Pulmonary artery endothelial cell (primary cell): ENCODE measurements around the gene PLTP. TPM values are rescaled to one million over a fixed set of nuclear protein-coding genes. Genes with fewer than 3 reads are reported as not detected.
"Not testable (repeated sequence)": the region's sequence is repeated elsewhere in the genome, so short reads cannot be mapped to it uniquely, and the experiment has no call there.

Source experiments
- DNase-seq: peaks from one replicate; pipeline ENCODE4 v3.0.0-alpha.2; 2011; ENCODE audit warnings: low read depth, low spot score
- total RNA-seq: library from RNA; depleted of rRNA; stranded (reverse); fragments of >200 nt; gene quantifications from 2 replicates; pipeline ENCODE4 v1.2.3, GENCODE V29; 2014

The PLTP gene
- total RNA-seq, 1 donor from 2014 or later, result 19.7 TPM

DNA sequence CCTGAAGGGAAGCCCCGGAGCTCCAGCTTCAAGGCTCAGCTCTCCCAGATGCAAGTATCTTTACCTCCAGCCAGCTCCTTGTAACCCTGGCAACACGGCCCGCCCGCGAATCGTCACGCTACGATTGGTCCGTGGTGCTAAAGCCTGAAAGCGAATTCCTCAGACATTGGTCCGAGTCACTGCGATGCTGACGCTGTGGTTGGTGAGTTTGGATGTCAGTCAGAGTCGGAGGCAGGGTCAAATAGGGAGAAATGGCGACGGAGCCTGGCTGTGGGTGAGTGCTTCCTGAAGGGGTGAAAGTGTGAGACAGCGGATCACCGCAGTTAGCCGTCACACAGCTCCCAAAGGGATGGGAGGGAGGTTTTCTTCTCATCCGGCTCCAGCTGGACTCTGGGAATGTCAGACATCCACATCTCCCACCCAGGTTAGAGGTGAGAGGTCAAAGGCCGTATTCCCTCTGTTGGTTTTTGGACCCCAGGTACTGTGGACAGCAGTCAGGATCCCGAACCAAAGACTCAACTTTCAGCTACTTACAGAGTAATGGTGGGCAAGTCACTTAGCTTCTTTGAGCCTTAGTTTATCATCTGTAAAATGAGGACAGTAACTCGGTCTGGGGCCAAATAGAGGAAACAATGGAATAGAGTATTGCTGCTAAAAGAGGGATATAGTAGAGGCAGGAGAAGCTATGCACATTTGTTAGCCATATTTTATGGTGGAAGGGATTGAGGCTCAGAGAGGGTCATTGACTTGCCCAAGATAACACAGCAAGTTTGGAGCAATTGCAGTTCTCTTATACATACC lies 30.8 kb downstream of the PLTP start, which contains the start of gene ZSWIM1:
Gene ZSWIM1 (plus strand): TSS at position 240 of the 801 bp plus-strand sequence. CDS start 1,366 bp downstream, outside the sequence.
- peak; percentile 96 for DNase-seq

DNA sequence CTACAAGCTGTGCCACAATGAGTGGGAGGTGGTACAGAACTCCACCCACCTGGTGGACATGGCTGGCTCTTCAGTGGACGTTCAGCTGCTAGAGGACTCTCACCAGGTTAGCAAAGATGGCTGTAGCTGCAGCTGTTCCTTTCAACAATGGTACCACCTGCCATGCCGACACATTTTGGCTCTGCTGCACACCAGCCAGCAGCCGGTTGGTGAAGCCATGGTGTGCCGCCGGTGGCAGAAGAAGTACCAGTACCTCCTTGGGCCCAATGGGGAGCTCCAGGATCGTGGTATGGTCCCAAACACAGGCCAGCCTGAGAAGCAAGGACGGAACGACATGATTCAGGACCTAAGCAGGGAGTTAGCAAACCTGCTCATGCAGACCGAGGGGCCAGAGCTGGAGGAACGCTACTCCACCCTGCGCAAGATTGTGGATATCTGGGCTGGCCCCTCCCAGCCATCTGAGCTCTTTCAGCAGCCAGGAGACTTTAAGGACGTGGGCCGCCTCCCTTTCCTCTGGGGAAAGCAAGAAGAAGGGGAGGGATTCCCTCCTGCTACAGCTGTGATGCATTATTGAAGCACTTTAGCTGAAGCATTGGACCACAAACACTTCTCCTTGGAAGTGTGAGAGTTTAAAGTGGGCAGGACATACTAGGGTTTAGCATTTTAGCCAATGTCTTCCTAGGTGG lies 33.7 kb downstream of the PLTP start:
- DNase-seq, result no peak

DNA sequence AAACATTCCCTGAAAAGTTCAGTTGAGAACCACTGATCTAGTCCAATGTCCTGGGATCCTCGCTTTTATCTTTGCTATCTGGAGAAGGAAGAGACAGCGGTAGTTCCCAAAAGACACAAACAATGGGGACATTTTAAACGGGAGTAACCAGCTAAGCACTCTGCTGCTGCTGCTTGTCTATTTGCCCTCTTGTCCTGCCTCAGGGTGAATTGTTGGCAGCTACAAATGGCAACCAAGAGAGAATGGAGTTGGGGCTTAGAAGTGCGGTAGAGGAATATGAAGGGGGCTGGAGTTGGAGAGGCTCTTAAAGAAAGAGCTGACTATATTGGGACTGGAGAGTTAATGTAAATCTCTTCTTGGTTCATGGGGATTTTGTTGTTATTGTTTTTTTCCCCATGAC lies 37.4 kb downstream of the PLTP start:
- DNase-seq, result no peak

DNA sequence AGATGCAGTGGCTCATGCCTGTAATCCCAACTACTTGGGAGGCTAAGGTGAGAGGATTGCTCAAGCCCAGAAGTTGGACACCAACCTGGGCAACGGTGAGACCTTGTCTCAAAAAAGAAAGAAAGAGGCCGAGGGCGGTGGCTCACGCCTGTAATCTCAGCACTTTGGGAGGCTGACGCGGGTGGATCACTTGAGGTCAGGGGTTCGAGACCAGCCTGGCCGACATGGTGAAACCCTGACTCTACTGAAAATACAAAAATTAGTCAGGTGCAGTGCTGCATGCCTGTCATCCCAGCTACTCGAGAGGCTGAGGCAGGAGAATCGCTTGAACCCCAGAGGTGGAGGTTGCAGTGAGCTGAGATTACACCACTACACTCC lies 37.9 kb downstream of the PLTP start:
- DNase-seq, result not testable (repeated sequence)

DNA sequence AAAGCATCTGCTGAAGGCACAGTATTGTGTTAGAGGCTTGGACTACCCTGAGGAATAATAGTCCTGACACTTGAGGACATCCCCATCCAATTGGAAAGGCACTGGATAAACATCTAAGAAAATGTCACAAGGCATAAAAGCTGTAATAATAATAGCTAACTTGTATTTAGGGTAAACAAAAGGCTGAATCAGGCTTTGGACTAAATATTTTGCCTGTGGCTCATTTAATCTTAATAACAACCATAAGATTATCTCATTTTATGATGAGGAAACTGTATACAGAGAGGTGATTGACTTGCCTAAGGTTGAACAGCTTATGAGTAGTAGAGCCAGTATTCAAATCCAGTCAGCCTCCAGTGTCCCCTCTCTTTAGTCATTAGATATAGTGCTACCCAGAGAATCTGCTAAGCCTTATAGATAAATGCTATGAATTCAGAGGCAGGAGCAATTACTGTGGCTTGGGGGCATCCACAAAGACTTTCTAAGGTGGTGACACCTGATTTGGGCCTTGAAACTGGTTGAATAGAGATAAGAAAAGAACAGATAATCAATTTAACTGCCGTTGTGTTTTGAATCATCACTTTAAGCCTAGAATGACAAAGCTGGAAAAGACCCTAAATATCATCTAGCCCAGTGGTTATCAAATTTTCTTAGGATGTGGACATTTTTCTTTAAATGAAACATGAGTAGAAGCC lies 38.4 kb downstream of the PLTP start:
- no peak for DNase-seq

DNA sequence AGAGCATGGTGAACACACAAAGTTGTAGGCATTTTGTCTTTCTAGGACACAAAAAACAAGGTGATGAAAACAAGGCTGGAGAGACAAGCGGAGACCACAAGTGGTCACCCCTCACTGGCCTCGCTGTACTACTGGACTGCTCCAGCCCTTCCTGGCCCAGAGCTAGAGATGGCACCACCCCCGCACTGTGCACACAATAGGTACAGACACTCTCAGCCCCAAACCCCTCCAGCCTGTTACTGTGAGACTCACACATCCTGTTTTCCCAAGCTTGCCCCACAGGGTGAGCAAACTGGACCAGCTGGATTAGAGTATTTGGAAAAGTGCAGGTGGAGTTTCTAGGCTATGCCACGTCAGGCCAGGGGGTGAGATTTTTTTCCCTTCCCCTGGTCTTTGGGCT lies 39.3 kb downstream of the PLTP start:
- no peak for DNase-seq

DNA sequence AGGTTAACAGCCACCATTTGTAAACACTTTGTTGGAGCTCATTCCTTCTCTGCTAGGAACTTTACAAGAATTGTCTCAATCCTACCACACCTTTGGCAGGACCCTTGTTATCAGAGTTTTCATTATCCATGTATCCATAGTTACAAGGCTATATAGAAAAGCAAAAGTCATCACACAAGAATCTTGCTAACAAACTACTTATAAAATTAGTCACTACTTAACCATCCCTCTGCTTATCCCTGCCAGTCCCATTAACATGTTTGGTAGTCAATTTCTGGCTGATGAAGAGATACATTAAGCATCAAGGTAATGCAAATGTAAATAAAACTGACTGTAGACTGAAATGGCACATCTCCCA lies 44.2 kb downstream of the PLTP start:
- no peak for DNase-seq

DNA sequence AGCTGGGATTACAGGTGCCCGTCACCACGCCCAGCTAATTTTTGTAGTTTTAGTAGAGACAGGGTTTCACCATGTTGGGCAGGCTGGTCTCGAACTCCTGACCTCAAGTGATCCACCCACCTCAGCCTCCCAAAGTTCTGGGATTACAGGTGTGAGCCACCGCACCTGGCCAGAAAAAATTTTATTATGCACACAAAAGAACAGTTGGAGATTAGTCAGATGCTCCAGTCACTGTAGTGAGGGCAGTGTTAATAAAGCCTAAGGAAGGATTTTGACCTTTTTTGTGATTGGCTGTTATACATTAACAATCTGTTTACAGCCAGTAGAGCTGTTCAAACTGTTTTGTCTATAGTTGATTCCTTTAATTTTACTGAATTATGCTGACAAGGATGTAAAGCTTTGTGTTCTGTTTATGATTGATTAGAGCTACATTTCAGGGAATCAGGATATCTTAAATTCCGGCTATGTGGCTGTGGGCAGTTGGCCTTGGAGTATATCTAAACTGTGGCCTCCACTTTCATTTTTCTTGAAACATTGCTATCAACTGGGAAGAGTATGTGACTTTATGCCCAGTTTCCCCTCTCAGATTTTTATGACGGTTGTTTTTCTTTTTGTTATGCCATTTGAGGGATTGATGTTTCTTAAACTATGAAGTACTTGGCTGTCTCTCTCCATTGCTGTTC lies 44.7 kb downstream of the PLTP start:
- no peak for DNase-seq

DNA sequence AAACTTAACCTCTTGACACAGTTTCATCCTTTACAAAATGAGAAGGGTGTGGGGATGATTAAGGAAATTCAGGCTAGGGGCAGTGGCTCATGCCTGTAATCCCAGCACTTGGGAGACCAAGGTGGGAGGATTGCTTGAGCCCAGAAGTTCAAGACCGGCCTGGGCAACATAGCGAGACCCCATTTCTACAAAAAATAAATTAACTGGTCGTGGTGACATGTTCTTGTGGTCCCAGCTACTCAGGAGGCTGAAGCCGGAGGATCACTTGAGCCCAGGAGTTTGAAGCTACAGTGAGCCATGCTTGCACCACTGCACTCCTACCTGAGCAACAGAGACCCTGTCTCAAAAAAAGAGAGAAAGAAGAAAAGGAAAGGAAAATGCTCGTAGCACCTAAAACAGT lies 45.5 kb downstream of the PLTP start:
- no peak for DNase-seq

DNA sequence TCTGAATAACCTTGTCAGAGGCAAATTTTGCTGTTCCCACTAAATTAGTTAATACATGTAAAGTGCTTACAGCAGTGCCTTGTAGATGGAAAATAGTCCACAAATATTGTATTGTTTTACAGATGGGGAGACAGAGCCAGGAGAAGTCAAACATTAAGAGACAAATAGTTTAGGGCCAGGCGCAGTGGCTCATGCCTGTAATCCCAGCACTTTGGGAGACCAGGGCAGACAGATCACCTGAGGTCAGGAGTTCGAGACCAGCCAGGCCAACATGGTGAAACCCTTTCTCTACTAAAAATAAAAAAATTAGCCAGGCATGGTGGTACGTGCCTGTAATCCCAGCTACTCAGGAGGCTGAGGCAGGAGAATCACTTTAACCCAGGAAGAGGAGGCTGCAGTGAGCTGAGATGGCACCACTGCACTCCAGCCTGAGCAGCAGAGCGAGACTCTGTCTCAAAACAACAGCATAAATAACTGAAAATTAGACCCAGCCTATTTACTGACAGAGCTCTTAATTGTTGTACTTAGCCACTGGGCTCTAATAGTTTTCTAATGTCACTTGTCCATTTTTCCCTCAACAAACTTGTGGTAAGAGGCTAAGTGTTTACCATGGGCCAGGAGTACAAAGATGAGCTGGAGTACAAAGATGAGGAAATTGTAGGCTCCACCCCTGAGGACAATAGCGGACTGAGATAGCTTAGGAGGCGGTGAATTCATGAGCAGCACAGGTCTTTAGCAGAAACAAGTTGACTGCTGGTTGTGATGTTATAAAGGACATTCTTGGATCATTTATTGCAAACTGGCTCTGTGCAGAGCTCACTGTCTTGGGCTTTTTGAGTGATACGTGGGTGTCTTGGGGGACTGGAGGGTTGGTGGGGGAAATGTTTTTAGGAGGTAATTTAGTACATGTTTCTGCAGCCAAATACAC lies 48.1 kb downstream of the PLTP start:
- DNase-seq, result no peak

DNA sequence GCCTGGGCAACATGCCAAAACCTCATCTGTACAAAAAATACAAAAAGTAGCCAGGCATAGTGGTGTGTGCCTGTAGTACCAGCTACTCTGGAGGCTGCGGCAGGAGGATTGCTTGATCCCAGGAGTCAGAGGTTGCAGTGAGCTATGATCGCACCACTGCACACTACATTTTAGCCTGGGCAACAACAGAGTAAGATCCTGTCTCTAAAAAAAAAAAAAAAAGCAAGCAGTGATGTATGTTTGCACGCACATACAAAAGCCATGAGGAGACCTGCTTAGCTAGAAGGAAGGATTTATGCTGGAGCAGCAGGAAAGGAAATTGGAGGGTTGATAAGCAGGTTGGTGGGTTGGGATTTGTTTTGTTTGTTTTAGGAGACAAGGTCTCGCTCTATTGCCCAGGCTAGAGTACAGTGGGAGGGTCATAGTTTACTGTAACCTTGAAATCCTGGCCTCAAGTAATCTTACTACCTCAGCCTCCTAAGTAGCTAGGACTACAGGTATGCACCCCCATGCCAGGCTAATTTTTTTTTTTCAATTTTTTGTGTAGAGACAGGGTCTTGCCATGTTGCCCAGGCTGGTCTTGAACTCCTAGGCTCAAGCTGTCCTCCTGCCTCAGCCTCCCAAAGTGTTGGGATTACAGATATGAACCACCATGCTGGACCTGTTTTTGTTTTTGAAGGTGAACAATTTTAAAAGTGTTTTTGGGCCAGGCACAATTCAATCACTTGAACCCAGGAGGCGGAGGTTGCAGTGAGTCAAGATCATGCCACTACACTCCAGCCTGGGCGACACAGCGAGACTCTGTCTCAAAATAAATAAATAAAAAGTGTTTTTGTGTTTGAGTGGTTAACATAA lies 50.5 kb downstream of the PLTP start:
- DNase-seq, result no peak

DNA sequence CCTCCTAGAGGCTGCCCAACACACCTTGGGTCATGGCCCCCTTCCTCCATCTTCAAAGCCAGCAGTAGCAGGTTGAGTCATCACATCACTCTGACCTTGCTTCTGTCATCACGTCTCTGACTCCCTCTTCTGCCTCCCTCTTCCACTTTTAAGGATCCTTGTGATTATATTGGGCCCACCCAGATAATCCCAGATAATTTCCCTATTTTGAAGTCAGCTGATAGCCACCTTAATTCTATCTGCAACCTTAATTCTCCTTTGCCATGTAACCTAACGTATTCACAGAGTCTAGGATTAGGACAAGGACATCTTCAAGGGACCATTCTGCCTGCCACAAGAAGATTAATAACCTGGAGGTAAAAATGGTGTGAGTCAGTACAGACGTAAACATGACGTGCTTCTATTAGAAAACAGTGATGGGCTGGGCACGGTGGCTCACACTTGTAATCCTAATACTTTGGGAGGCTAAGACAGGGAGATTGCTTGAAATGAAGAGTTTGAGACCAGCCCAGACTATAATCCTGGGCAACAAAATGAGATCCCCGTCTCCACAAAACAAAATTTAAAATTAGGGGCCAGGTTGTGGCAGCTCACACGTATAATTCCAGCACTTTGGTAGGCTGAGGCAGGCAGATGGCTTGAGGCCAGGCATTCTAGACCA lies 51.3 kb downstream of the PLTP start:
- no peak for DNase-seq

DNA sequence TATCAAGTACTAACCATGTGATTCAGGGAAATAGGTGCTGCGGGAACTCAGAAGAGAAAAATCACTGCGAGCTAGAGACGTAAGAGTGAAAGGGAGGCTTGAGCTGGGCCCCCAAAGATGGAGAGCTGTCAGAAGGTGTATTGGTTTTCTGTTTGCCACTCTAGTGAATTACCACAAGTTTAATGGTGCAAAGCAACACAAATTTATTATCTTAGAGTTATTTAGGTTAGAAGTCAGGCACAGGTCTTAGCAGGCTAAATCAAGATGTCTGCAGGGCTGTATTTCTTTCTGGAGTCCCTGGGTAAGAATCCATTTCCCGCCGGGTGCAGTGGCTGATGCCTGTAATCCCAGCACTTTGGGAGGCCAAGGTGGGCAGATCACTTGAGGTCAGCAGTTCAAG lies 52.0 kb downstream of the PLTP start:
- DNase-seq, result no peak

DNA sequence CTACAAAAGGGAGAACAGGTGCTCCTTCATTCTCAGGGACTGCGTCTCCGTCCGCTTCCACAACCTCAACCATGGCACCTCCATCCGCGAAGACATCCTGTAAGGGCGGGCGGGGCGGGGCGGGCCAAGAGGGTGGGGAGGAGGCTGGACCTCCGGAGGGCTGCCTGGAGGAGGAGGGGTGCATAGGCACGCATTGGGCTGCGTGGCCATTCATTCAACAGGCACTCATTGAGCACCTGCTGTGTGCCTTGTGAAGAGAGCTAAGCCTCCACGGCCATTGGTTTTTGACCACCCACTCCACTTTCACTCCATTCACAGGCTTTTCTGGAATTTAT lies 54.1 kb downstream of the PLTP start:
- no peak for DNase-seq

DNA sequence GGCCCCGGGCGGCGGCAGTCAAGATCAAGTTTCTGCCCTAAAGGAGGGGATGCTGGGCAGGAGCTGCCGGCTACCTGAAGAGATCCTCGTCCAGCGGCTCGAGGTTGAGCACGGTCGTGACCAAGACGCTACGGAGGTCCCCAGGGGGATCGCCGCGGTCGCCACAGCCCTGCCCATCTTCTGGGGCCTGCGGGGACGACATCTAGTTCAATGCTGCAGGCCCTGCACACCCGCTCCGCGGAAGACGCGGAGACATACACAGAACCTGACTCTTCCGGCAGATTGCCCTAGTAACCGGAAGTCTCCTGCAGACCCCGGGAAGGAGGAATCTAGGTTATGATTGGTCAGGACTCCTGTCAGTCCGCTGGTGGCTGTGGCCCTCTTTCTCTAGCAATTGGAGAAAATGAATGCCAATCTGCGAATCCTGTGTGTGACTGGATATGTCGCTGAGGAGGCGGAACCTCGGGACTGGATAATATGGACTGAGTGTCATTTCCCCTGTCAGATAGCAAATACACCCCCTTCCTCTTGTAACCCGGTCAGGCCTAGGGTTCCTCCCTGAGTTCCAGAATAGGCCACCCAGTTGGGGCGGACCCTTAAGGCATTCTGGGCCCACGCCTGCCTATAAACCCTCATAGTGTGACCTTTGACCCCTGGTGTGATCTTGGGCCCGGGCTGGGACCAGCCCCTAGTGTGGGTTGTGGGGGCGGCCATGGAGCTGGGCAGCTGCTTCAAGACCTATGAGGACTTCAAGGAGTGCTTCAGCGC lies 54.7 kb downstream of the PLTP start, which contains the start of the genes ACOT8 and ZSWIM3:
Gene ACOT8 (minus strand): TSS at position 279 of the 768 bp plus-strand sequence. CDS start 77 bp downstream, at position 202.
Gene ZSWIM3 (plus strand): TSS at position 501 of the 768 bp plus-strand sequence. CDS start 212 bp downstream, at position 713.
- peak; percentile 100 for DNase-seq

DNA sequence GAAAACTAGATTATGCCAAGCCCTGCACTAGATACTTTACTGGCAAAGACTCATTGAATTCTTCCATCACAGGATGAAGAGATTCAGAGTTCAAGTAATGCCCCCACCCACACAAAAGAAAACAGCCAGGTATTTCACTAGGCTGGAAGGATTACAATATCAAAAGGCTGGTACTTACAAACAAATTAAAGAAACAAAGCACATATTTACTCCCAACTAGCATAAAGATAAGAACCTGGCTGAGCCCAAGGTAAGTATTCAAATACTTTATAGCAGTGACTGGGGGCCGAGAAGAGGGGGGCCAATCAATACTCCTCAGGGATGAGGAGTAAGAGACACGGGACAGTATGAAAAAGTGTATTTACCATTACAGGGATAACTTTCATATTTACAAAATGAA lies 58.5 kb downstream of the PLTP start:
- DNase-seq, result no peak

DNA sequence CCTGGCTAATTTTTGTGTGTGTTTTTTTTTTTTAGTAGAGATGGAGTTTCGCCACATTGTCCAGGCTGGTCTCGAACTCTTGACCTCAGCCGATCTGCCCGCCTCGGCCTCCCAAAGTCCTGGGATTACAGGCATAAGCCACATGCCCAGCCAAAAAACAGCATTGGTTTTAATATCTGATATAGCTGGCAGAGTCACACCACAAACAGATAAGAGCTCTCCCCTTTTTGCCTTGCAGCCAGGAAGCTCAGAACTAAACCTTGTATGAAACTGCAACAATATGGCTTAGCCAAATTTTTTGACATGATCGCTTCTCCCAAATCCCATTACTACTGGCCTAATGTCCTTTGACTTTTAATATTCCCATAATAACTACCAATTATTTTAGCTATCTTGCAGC lies 59.6 kb downstream of the PLTP start:
- no peak for DNase-seq

DNA sequence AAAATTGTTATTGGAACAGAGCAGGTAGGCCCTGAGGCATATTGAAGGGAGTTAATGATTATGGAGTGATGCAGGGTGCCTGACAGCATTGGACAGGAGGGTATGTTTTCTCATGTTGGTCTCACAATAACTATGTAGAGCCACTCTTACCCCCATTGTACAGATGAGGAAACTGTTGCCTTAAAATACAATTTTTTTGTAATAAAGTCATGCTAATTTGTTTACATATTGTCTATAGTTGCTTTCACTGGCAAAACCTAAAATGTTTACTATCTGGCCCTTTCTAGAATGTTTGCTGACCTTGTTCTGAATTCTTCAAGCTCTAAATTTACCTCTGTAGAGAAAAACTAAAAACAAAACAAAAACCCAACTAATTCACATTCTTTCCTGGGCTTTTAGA lies 60.5 kb downstream of the PLTP start:
- no peak for DNase-seq
